Fibroblast of skin of right quadriceps (primary cell): ENCODE results near the gene TAC4.

Experiments used
- DNase-seq: peaks from one replicate; pipeline ENCODE4 v3.0.0-alpha.2; 2013

Gene TAC4, protein sequence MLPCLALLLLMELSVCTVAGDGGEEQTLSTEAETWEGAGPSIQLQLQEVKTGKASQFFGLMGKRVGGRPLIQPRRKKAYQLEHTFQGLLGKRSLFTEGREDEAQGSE

DNA sequence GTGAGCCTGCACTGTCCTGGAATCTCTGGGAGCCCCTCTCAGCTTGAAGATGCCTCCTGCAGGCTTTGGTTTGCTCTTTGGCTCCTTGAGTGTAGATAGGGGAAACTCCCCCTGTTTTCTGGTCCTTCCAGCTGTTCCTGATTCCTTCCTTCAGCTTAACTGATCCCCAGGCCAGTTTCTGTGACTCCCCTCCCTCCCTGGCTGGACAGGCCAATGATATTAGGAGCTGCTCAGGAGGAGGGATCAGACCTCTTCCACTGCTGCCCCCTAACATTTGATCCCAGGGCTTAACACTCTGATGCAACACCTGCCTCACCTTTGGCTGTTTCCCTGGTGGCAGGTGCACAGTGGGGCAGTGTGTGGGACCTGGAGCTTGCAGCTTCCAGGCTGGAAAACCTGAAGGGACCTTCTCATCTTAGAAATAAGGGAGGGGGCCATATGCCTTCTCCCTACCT lies at the start of gene TAC4:
Gene TAC4, minus strand, starts transcription at position 51 of the 455 bp plus-strand sequence. CDS start 52 bp downstream, outside the sequence.
- DNase-seq: no peak

DNA sequence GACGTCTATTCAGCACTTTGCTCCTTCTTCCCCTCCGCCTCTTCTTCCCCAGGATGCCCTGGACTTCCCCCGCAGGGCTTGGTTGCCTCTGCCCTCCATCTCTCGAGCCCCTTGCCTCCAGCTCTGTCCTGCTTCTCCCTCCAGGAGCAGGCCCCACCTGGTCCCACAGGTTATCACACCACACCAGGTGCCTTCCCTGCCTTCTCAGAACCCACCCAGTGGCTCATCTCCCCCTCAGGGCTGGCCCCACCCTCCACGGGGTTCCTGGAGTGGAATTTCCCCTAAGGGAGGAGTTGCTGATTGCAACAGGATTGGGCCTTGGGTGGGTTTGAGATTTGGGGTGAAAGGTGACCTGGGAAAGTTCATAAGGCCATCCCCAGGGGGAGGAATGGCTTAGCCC lies 49.0 kb upstream of the TAC4 start:
- no peak for DNase-seq

DNA sequence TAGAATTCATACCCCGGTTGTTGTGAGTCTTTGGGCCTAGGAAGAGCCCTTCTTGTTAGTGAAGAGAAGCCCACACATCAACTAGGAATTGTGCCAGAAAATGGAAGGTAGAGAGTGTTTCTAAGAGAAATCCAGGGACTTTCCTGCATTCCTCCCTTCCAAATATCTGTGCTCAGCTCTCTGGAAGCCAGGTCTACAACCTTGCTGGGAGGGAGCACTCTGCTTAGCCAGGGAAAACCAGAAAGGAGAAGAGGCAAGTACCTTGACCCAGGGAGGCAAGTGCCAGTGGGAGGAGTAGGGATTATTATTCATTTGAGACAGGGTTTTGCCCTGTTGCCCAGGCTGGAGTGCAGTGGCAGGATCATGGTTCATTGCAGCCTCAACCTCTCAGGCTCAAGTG lies 48.4 kb upstream of the TAC4 start:
- no peak for DNase-seq

DNA sequence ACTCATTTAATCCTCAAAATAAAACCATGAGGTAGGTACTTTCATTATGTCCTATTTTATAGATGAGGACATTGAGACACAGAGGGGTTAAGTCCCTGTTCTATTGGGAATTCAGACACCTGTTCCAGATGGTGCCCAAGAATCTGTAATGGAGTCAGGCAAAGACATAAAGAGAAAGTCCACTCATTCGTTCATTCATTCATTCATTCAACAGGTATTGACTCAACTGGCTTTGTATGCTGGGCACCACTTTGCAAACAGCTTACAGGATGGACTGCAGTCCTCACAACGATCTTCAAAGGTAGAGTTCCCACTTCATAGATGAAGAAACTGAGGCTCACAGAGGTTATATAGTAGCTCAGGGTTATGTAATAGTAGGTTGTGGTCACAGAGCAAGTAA lies 47.9 kb upstream of the TAC4 start:
- DNase-seq: no peak

DNA sequence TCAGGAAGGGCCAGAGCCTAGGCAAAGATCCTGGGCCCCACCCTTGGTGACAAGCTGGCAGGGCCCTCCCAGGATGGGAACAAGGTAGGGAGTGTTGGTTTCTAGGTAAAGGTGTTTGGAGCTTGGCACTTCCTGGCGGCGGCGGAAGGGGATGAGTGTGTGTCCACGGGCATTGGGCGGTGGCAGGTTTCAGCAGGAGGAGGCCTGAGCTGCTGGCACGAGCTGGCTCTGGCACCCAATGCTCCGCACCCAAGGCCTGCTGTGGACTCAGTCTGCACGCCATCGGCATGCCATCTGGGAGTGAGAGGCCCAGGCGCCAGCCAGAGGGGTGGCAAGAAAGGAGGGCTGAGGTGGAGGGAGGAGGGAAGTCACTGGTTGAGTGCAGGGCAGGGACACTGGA lies 46.9 kb upstream of the TAC4 start:
- DNase-seq: no peak

DNA sequence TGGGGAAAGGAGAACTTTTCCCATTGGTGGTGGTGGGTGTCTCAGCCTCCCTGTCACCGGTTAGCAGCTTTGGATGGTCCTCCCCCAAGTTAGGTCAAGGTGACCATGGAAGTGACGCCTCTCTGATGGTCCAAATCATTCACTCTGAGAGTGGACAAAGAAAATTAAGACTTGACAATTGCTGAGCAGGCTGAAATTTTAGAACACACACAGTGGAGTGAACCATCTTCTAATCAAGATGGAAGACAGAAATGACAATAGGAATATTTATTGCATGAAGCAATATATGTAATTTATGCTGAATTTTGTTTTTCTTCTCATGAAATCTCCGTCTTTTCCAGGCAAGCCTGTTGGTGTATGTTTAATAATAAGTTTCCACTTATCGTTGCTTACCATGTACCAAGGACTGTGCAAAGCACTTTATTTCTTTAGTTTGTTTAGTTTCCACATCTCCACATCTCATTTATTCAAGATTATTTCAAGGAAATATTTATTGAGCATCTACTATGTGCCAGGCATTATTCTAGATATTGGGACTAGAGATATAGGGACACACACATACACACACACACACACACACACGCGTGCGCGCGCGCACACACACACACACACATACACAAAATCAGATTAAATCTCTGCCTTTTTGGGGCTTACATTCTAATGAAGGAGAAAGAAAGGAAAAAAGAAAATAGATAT lies 44.0 kb upstream of the TAC4 start:
- no peak for DNase-seq

DNA sequence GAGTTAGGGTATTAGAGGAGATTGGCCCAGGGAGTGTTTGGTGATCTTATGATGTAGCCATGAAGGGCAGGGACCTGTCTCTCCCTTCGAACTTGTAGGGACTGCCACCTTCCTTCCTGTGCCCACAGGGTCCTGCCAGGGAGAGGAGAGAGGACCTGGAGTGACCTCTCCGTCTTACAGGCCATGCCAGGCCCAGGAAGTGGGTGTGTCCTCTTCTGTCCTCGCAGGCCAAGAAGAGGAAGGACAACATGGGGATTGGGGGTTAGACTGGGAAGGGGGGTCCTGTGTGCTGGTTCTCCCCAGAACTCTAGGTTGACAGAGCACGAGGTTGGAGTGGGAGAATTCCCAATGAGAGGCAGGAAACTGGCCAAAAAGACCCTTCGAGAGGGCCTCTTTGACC lies 43.4 kb upstream of the TAC4 start:
- no peak for DNase-seq

DNA sequence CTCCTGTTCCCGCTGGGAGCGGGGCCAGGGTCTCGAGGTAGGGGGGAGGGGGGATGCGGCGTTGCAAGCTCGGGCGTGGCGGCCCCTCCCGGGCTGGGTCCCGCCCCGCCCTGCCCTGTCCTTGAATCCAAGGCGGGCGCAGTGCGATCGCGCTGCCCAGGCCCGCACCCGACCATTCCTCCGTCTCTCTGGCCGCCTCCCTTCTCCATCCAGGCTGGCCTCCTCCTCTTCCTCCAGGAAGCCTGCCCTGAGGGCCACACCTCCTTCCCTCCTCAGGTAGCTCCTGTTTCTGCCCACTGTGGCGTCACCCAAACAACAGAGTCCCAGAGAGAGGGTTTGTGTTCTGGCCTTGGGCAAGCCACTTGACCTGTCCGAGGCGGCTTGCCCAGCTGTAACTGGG lies 43.0 kb upstream of the TAC4 start:
- DNase-seq: no peak

DNA sequence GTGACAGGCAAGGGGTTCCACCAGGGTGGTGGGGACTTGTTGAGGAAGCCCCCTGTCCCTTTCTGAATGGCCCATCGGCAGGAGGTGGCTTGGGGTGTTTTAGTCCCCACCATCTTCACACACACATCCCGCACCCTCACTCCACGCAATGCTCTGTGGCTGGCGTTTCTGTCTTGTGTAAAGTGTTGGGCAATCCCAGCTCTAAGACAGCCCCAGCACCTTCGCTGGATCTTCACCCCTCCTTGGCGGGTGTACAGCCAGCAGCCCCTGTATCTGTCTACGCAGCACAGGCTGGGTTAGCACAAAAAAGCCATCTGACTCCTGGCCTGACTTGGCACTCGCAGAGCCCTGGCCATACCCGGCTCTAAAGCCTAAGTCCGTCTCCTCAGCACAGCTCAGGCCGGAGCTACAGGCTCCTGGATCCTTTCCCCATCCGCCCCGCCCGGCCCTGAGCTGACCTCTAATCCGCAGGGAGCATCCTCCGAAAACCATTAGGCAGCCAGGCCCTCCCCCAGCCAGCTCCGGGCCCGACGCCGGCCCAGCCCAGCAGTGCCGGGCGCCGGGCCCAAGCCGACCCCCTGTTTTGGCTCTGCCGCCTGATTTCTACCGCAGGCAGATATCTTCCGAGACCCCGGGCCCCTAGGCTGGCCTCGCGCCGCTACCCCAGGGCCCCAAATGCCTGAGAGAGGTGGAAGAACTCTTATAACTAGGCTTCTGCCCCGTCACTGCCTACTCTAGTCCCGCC lies 42.4 kb upstream of the TAC4 start:
- no peak for DNase-seq

DNA sequence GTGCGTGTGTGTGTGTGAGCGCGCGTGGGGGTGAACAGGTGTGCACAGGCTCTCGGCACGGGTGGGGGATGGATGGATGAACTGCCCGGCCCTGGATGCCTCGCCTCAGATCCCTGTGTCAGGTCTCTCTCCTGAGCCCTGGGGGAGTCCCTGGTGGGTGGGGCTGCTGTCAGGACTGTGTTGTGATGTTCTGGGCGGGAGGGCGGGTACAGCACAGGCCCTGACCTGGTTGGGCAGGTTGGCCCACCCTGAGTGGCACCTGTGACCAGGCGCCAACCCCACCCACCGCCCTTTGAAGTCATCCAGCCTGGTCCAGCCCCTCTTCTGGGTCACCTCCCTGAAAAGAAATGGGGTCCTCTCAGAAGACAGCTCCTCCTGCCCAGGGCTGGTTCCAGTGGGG lies 41.6 kb upstream of the TAC4 start:
- DNase-seq: no peak

DNA sequence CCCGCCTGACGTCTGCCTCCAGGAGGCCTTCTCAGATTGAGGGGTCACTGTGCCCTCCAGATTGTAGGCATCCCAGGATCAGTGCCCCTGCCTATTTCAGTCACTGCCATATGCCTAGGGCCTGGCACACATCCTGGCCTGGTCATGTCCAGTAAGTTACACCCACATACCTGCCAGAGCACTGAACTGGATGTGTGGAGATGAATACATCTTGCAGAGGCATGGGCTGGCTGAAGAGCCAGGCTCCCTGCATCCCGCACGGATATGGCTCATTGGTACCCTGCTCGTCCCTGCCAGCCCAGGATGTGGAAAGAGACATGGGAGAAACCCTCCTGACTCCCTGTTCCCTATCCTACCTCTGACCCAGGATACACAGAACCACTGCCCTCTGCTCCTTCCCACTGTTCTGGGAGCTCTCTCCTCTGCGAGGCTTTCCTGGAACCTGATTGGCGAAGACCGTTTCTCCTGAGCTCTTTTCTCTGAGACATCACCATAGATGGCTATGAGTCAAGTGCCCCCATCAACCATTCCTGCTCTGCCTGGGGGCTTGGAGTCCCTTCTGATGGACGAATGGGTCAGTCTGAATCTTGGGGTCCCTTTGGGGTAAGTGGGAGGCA lies 40.0 kb upstream of the TAC4 start:
- DNase-seq: no peak

DNA sequence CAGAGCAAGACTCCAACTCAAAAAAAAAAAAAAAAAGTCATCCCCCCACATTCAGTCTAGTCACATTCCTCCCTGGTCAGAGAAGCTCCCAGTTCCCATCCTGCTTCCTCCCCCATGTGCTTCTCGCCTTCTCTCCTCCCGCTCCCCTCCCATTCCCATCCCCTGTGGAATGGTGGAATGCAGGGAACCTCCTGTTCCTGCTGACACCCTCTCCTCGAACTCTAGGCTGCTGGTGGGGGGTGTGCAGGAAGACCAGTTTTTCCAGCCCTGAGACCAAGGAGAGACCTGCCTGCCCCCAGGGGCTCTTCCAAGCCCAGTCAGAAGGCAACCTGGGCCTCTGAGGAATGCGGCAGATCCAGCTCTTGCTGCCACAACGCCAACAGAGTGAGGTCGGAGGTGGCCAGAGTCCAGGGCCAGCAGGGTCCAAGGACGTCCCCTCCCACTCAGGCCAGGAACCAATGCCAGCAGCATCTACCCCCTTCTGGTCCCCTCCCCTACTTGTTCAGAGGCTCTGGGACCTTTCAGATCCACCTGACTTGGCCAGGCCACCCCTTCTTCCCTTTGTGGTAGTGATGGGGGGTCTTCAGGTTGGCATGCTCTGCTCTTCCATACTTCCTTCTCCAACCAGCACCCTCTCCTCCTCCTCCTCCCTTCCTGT lies 39.3 kb upstream of the TAC4 start:
- peak; percentile 63 for DNase-seq

DNA sequence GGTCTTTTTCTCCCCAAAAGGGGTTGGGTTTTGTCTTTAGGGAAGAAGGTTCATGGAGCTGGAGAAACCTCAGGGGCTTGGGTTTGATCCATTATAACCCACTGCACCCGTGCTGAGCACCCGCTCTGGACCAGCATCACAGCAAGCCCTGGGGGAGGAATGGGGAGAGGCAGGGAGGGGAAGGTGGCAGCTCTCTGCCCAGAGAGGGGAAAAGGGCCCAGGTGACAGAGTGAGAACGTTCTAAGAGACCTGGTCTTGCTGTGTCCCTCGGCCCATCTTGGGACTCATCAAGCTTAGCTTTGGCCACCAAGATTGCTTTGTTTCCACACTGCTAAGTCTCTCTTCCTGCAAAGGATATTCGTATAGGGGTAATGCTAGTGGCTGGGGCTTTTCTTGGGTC lies 38.2 kb upstream of the TAC4 start:
- no peak for DNase-seq

DNA sequence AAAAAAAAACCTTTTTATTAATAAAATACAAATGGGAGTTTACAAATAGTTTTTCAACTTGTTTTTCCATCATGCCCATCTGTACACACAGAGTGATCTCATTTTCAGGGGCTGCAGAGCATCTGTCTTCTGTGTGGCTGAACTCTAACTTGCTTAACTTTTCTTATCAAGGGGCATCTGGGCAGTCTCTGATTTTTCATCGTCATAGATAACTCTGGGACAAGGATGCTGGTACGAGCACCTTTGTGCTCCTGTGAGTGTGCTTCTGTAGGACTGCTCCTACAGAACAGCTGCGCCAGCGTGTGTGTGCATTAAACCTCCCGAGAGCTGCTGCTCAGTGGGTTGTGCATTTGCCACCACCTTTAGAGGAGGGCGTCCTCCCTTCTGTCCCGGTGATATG lies 34.6 kb upstream of the TAC4 start:
- no peak for DNase-seq

DNA sequence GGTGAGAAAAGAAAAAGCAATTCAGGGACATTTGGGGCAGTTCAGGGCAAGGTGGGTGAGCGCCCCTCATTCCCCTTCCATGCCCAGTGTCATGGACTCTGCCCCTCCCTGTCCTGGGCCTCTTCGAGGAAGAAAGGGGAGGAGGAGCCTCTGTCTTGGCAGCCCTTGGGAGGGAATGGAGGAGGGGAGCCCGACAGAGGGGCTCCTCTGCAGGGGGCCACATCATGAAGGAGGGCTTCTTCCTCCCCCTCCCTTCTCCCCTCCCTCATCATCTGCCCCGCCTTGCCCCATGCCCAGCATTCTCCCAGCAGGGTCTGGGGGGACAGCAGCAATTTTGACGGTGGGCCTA lies 33.2 kb upstream of the TAC4 start:
- no peak for DNase-seq

DNA sequence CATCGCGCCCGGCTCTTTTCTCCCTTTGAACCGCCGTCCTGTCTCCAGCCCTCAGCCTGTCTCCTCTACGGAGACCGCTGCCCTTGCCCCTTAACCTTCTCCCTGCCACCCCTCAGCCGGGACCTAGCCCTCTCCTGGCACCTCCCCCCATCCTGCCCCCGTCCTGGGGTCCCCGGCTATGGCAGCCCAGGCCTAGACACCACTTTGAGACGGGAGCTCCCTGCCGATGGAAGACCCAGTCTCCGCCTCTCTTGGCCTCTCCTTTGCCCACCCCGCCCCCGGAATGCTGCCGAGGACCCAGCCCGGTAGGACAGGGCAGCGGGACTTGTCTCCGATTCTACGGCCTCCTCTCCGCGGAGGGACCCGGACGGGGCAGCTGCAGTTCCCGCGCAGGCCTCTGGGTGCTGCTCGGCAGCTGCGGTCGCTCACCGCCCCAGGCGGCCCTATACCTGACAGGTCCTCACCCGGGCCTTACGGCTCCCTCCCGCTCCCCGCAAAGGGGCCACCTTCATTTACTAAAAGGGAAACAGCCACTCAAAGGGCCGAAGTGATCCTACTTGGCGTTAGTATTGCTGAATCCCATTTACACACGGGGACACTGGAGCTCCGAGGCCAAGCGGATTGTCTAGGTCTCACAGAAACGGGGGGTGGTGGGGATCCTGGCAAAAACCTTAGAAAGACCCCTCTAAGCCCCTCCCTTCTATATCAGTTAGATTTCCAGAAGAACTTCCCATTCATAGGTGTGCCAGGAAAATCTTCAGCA lies 32.6 kb upstream of the TAC4 start:
- peak; percentile 53 for DNase-seq

DNA sequence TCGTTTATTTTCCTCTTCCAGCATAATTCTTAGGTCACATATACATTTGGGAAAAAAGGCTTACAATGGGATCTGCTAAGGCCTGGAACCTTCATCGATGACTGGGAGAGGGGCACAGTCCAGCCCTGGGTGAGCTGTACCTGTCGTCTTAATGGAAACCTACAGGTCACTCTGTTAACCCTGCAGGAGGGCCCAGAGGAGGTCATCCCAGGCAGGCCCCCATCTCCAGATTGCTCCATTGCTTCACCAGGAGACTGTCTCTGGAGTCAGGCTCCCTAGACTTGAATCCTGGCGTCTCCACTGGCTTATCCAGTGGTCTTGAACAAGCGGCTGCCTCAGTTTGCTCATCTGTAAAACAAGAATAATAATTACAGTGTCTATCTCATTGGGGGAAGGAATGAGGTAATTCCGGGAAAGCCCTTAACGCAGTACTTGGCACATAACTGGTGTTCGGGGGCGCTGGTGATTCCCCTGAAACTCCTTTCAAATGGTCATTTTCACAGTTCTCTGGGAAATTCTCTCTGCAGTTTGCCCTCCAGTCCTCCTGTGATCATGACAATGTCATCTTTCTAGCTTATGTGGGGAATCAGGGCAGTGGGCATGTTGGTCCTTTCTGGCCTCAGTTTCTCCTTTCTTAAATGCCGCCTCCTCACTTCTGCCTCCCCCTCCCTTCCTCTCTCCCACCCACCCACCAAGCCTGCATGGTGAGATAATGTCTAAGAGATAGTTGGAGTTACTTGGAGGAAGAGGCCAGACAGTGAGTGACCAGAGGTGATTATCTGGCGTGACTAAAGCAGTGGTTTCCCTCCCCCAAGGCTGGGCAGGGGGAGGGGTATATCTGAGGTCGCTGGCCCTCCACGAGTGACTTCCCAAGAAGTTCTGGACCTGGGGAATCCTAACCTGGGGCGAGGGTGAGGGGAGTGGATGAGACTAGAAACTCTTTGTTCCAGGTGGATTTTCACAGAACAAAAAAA lies 31.3 kb upstream of the TAC4 start:
- DNase-seq: no peak

DNA sequence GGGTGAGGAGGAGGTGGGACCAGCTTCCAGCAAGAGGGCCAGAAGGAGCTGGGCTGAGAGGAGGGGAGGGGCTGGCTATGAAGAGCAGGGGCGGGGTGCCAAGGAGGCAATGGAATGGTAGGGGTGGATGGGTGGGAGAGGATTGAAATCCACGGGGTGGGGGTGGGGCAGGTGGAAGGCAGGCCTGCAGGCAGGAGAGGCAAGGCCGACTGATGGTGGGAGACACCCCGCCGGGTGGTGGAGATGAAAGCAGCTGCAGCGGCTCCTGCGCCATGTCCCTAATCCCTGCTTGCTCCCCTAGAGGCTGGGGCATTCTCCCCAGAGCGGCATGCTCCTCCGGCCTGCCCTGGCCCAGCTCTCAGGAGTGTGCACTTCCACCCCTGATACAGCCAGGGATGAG lies 27.8 kb upstream of the TAC4 start:
- no peak for DNase-seq

DNA sequence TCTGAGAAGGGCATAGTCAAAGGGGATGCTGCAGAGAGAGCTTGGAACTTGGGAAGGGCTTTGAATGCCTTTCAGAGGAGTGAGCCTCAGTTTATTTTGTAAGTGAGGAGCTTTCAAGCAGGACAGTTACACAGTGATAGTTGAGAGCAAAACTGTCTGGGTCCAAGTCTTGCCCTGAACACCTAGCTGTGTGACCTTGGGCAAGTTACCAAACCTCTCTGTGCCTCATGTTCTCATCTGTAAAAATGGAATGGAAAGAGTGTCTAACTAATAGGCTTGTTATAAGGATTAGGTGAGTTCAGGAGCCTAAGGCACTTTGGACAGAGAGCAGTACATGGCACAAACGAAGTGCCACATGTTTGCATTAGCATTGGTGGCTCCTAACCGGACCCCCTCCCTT lies 27.0 kb upstream of the TAC4 start:
- DNase-seq: no peak

DNA sequence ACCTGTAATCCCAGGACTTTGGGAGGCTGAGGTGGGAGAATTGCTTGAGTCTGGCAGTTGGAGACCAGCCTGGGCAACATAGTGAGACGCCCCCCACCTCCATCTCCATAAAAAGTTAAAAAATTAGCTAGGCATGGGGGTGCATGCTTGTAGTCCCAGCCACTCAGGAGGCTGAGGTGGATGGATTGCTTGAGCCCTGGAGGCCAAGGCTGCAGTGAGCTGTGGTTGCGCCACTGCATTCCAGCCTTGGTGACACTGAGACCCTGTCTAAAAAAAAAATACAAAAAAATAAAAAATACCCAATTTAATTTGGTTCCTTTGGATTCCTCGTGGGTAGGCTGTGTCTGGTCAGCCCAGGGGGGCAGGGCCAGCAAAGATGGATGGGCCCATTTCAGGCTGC lies 26.1 kb upstream of the TAC4 start:
- DNase-seq: no peak

DNA sequence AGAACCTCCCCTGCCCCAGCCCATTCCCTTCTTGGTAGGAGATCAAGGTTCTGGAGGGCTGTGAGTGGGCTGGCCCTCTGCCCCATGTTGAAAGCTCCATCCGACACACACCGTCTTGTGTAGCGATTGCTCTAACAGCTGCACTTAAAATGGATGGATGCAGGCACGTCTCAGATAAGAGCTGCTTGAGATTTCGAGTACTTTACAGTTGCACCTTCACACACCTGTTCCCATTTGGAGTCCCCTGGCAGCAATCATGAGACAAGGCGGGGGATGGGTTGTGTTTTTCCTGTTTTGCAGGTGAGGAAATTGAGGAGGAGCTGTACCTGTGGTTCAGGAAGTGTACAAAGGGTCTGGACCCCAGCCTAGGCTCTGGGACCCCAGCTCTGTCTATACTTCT lies 25.6 kb upstream of the TAC4 start:
- DNase-seq: no peak
